GM12875 (cell line): ENCODE results near the gene TUBD1.
"Not testable (repeated sequence)": the region's sequence is repeated elsewhere in the genome, so short reads cannot be mapped to it uniquely, and the experiment has no call there.

Experiments
- H3K4me3 ChIP-seq: one replicate; pipeline ENCODE4 v1.5.1; 2011; ENCODE audit warnings: low read depth, low read length, control low read depth
- TF ChIP-seq, protein P1 (sequence below): IDR thresholded peaks from 2 replicates; pipeline ENCODE4 v1.5.1; 2011; ENCODE audit warnings: low read depth, mild to moderate bottlenecking, control low read depth, inconsistent platforms, low read length, moderate library complexity, borderline replicate concordance; ENCODE audit not compliant: insufficient read depth

TUBD1 gene, protein sequence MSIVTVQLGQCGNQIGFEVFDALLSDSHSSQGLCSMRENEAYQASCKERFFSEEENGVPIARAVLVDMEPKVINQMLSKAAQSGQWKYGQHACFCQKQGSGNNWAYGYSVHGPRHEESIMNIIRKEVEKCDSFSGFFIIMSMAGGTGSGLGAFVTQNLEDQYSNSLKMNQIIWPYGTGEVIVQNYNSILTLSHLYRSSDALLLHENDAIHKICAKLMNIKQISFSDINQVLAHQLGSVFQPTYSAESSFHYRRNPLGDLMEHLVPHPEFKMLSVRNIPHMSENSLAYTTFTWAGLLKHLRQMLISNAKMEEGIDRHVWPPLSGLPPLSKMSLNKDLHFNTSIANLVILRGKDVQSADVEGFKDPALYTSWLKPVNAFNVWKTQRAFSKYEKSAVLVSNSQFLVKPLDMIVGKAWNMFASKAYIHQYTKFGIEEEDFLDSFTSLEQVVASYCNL

DNA sequence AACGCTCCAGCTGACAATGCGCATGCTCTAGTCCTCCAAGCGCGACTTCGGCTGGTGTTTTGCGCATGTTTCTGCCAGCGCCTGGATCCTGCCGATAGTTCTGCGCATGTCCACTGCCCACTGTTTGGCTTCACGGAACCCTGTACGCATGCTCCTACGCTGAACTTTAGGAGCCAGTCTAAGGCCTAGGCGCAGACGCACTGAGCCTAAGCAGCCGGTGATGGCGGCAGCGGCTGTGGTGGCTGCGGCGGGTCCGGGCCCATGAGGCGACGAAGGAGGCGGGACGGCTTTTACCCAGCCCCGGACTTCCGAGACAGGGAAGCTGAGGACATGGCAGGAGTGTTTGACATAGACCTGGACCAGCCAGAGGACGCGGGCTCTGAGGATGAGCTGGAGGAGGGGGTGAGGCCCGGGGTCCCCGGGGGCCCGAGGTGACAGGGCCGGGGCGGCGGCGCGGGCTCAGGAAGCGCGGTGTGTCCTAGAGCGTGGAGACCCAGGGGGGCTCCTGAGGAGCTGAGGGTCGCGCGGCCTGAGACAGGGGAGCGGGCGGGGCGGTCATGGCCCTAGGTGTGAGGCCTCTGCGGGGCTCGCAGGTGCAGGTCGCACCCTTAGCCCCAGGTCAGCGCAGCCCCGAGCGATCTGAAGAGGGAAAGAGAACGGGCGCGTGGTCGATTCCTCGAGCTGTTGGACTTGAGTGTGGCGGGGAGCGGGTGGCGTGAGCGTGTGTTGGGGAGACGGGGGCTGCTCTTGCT, at the start of gene TUBD1, which contains the start of gene RPS6KB1:
TUBD1 (minus strand) TSS at position 20 of the 752 bp plus-strand sequence. CDS start 1,941 bp downstream, outside the sequence.
RPS6KB1 (plus strand) TSS at position 198 of the 752 bp plus-strand sequence; CDS start at position 262, 64 bp downstream.
- TF ChIP-seq, protein P1, sequence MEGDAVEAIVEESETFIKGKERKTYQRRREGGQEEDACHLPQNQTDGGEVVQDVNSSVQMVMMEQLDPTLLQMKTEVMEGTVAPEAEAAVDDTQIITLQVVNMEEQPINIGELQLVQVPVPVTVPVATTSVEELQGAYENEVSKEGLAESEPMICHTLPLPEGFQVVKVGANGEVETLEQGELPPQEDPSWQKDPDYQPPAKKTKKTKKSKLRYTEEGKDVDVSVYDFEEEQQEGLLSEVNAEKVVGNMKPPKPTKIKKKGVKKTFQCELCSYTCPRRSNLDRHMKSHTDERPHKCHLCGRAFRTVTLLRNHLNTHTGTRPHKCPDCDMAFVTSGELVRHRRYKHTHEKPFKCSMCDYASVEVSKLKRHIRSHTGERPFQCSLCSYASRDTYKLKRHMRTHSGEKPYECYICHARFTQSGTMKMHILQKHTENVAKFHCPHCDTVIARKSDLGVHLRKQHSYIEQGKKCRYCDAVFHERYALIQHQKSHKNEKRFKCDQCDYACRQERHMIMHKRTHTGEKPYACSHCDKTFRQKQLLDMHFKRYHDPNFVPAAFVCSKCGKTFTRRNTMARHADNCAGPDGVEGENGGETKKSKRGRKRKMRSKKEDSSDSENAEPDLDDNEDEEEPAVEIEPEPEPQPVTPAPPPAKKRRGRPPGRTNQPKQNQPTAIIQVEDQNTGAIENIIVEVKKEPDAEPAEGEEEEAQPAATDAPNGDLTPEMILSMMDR = no peak
- H3K4me3 ChIP-seq = peak within 1 kb of the TSS; percentile 74

DNA sequence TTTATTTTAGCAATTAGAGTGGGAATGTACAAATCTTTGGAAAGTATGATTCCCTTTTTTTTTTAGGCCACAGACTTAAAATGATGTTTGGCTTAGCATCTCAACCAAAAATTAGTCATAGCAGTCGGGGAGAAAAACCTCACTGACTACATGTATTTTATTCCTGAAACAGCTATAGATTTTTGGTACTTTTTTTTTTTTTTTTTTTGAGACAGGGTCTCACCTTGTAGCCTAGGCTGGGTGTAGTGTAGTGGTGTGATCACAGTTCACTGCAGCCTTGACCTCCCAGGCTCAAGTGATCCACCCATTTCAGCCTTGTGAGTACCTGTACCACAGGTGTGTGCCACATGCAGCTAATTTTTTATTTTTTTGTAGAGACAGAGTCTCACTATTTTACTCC, 48.4 kb upstream of the TUBD1 start:
- TF ChIP-seq, protein P1 = no peak
- no peak overlapping the region for H3K4me3 ChIP-seq

DNA sequence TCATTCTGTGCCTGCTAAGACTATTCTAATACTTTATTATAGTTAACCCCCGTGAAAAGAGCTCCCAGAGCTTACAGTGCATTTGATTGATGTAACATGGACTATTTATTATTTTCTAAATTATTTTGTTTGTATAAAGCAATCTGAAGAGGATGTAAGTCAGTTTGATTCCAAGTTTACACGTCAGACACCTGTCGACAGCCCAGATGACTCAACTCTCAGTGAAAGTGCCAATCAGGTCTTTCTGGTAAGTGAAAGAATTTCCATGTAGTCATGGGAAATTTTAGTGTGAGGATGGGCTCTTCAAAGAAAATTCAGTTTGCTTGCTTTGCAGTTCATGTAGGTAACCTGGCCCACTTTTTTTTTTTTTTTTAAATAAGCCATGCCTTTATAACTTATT, 48.0 kb upstream of the TUBD1 start:
- H3K4me3 ChIP-seq = not testable (repeated sequence)

DNA sequence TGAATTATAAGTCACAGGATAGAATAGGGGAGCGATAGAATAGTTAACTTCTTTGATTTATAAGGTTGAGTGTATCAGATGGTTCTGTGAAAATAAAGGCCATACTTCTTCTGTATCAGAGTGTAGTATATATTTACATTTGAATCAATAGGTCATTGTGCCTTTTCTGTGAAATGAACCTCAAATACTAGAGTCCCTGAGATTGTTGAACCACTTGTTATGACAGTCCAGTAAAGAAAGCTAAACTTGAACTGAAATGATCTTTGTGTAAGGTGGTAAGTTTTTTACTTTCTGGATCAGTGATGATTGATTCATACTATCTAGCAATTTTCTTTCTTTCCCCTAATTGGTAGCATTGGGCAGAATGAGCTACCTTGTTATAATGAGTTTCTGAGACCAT, 40.6 kb upstream of the TUBD1 start:
- not testable (repeated sequence) for H3K4me3 ChIP-seq

DNA sequence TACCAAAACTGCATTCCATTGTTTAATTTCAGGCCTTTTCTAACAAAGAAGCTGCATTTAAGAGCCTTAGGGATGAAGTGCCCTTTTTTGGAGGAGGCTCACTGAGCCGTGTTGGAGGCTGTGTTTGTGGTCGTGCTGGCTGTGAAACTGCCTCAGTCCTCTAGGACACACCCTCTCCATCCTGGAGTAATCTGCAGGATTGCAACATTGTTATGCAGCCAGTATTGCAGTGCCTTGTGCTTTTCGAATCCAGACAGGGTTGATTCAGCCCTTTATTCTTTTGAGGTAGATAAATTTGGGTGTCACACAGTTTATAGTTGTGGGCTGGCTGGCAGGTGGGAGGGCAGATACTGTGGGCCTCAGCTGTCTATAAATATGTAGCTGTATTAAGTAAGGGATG, 38.0 kb upstream of the TUBD1 start:
- not testable (repeated sequence) for H3K4me3 ChIP-seq

DNA sequence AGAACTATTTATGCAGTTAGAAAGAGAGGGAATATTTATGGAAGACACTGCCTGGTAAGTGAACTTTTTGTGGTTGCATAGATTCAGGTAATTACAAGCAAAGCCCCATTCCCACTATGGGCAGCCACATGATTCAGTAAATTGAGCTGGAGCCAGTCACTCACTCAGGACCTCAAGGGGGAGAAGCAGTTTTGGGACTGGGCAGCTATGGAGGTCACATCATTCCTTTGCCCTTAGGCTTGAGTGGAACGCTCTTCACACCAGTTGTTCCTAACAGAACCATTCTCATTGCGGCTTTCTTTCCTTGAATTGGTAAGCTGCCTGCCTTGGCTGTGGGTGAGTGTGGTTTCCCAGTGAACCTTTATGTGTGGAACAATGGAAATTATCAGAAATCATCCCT, 37.4 kb upstream of the TUBD1 start:
- not testable (repeated sequence) for H3K4me3 ChIP-seq

DNA sequence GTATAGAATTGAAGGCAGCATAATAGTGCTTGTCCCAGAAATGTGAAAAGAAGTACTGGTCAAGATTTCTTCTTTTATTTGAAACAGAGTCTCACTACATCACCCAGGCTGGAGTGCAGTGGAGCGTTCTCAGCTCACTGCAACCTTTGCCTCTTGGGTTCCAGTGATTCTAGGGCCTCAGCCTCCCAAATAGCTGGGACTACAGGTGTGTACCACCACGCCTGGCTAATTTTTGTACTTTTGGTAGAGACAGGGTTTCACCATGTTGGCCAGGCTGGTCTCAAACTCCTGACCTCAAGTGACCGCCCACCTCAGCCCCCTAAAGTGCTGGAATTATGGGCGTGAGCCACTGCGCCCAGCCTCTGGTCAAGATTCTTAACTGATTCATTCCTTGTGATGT, 27.9 kb upstream of the TUBD1 start:
- not testable (repeated sequence) for H3K4me3 ChIP-seq

DNA sequence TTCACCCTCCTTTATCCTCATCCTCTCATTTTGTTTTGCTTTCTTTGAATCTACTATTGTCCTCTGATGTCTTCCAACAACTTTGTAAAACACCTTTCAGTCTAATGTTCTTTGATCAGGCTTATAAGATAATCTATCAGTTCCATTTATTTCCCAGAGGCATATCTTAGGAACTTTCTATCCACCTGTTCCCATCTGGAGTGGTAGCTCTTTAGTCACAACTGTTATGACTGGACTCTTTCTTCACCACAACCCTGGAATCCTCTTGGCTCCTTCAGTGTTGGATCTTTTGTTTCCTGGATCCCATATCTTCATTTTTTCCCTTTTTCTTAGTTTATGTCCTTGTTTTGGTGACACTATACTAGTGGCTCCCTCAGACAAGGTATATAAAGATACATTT, 23.7 kb upstream of the TUBD1 start:
- TF ChIP-seq, protein P1 = no peak
- no peak overlapping the region for H3K4me3 ChIP-seq

DNA sequence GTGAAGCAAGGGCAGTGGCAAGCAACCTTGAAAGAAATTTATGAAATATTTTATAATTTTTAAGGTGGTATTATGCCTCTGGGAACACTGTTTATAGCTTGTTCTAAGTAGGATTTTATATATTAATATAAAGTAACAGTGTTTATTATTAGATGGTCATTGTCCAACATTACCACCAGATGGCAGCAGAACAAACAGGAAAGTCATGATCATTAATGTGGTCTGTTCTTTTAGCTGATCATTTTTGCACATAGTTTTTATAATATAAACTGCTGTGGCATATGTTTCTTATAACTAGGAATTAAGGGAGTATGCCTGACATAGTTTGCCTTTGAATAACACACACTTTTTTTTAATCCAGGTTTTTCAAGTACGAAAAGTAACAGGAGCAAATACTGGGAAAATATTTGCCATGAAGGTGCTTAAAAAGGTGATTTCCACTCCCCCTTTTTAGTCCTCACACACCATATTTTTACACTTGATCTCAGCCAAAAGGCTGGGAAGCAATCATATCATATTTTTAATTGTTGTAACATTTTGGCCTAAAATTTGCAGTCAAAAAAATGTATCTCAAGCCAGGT, 21.6 kb upstream of the TUBD1 start:
- TF ChIP-seq, protein P1 = peak; percentile 25; the same call in 1 of the 2 replicates
- no peak overlapping the region for H3K4me3 ChIP-seq
